Jurkat, Clone E6-1 (cell line): Measurements from ENCODE around the gene LILRB5.
A peak's percentile ranks its signal among the peaks of the same experiment; 100 is the strongest.
"Not testable (repeated sequence)": the region's sequence is repeated elsewhere in the genome, so short reads cannot be mapped to it uniquely, and the experiment has no call there.

Experiments
- DNase-seq: peaks from one replicate; pipeline ENCODE4 v3.0.0-alpha.2; 2011; ENCODE audit warnings: low read depth, low spot score
- H3K4me3 ChIP-seq: 2 replicates; pipeline ENCODE4 v1.5.1; 2011; ENCODE audit warnings: mild to moderate bottlenecking, low read length, control low read depth, moderate library complexity

LILRB5 gene

DNA sequence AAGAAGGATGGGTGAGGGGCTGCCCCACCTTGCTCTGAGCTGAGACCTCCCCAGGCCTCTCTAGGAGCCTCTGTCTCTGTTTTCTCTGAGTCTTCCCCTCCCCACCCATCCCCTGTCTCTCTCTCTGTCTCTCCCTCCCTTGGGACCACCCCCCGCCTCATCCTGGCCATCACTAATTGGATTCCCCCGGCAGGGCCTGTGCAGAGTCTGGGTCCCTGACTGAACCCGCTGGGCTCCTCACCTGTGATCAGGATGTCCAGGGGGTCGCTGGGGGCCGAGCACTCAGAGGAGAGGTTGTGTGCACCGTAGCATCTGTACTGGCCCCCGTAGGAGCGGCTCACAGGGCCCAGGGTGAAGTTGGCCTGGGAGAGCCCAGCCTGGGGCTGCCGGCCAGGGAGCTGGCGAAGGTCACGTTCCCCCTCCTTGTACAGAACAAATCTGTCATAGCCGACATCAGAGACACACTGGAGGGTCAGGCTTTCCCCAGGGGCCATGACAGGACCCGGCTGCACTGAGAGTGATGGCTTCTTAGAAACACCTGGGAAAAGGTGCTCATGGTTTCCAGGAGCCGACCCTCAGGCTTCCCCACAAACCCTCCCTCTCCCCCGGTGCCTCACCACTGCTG lies 21.6 kb upstream of the LILRB5 start:
- not testable (repeated sequence) for DNase-seq, H3K4me3 ChIP-seq

DNA sequence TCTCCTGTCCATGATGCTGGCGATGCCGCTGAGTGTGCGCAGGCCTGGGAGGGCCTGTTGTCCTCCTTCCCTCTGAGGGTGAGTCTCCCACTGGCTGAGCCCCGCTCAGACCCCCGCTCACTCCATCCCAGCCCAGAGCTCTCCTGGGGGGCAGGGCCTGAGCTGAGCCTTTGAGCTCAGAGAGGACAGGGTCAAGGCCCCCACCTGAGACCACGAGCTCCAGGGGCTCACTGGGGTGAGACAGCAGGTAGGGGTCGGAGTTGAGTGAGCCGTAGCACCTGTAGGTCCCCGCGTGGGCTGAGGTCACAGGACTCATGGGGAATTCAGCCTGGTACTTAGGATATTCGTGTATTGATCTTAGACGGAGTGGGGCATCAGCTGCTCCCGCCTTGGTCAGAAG lies 21.0 kb upstream of the LILRB5 start:
- DNase-seq, H3K4me3 ChIP-seq: not testable (repeated sequence)

DNA sequence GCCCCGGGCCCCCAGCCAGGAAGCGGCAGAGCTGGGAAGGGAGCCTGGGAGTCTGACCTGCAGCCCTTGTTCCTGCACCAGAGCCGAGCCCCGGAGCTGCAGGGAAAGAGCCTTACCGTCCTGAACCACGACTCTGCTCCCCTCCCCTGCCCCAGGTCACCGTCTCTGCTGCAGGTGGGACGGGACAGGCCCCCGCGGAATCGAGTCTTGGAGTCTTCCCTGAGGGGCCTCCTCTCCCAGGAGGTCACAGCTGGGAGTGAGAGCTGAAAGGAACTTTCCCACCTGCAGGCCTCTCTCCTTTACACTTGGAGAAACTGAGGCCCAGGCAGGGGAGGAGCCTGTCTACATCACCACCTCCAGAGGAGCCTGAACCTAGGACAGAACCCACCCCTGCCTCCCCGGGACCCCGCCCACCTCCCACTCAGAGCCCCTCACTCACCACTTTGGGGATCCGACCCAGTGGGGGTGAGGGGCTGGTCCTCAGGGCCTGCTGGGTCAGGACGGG lies 20.1 kb upstream of the LILRB5 start:
- DNase-seq, H3K4me3 ChIP-seq: not testable (repeated sequence)

DNA sequence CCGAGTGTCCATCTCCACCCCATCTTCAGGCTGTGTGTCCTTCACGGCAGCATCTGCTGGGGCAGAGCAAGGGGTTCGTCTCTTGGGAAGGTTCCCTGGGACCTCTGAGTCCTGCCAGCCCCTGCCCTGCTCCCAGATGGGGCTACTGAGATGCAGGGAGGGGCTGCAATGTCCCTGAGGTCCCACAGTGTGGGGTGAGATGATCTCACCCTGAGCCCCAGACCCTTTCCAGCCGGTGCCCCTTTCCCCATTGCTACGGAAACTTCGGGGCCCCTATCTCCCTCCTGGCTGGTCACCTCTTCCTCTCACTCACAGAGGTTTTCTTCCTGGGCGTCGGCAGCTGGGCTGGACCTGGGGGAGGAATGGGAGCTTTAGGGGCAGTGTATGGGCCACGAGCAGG lies 18.9 kb upstream of the LILRB5 start:
- no peak for DNase-seq
- H3K4me3 ChIP-seq, result no peak overlapping the region

DNA sequence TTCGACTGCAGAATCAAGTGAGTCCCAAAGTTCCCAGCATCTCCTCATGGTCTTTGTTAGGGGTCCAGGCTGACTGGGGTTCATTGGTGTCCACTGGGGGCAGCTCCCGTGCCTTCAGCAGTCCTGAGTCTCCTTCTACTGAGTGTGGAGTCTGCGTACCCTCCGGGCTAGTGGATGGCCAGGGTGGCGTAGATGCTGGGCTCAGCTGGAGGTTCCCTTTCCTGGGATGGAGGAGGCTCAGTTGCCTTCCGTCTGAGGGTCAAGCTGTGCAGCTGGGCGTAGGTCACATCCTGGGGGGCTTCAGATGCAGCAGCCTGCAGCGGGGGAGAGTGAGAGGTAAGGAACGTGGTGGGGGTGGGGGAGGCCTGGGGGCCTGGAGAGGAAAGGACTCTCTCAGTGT lies 17.4 kb upstream of the LILRB5 start:
- DNase-seq, H3K4me3 ChIP-seq: not testable (repeated sequence)

DNA sequence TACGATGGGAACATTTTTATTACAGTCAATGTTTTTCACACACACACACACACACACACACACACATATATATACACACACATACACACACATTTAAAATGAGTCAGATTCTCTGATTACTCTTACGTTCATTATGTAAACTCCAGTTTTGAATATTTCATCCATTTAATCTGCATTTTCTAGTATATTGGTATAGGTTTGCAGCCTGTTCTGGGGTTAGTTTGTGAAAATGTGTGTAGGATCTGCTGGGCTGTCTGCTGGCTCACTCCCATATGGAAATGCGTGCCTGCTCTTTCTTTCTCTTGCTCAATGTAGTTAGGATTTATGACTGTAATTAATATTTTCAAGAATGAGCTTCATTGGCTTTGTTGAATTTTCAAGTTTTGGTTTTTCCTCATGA lies 16.7 kb upstream of the LILRB5 start:
- no peak for DNase-seq

DNA sequence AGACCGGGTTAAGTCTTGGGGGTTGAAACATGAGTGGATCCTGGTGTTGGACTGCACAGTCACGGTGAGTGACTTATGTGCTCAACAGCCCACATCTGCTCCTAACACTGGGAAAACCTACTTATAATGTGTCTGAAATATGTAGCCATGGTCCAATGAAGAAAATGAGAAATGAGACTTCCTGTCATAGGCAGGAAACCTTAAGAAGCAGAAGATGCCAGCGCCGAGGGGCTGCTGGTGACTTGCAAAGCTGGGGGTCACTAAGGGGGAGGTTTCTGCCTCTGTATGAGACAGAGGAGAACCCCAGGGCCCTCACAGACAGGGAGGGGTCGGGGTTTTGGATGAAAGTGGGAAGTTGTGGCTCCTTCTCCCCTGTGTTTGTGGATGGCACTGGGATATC lies 15.1 kb upstream of the LILRB5 start:
- not testable (repeated sequence) for DNase-seq

More for the DNA sequence above, 16.7 kb upstream of the LILRB5 start:
- H3K4me3 ChIP-seq, result no peak overlapping the region

DNA sequence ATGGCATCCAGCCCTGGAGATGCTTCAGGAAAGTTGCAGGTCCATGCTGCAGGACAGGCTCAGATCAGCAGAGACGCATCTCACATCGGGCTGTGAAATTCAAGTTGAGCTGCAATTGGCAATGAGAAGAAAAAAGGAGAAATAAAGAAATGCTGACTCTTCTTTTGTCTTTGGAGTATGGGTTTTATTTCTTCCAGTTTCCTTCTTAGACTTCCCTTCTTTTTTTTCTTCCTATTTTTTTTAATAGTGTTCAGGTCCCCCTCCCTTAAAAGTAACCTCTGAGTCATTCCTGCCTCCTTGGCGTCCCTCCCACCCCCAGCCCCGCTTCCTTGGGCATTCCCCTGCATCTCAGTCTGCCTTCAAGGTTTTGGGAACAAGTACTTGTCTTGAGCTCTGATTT lies 14.5 kb upstream of the LILRB5 start:
- not testable (repeated sequence) for DNase-seq, H3K4me3 ChIP-seq

More for the DNA sequence above, 15.1 kb upstream of the LILRB5 start:
- H3K4me3 ChIP-seq, result not testable (repeated sequence)

DNA sequence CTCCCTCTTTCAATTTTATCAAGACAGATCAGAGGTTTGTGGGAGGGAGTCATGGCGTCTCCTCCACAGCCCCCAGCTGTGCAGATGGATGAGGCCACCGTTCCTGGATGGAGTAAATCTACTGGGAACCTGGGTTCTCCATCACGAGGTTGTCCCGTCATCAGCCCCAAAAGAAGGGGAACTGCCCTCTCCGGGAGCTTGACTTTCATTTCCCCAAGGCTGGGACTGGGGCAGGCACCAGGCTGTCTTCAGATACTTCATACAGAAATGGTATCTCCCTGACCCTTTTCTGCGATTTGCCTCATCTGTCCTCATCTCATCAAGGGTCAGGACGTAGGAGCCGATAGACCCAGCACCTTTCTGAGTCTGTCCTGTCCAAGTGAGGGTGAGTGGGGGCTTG lies 14.0 kb upstream of the LILRB5 start:
- H3K4me3 ChIP-seq, result no peak overlapping the region
- no peak for DNase-seq

DNA sequence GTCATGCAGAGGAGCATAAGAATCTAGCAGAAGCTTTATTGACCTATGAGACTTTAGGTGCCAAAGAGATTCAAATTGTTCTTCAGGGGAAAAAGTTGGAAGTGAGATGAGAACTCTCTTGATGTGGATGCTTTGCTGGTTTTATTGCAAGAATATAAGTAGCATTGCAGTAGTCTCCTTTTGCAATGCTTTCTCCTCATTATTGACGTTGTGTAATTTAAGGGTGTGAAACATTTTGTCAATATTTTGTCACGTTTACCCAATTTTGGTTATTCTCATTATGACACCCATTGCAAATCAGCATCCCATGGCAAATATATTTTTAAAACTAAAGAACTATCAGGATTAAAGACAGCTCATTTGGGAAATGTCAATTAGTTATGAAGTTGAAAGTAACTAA lies 11.9 kb upstream of the LILRB5 start:
- no peak overlapping the region for H3K4me3 ChIP-seq
- no peak for DNase-seq

DNA sequence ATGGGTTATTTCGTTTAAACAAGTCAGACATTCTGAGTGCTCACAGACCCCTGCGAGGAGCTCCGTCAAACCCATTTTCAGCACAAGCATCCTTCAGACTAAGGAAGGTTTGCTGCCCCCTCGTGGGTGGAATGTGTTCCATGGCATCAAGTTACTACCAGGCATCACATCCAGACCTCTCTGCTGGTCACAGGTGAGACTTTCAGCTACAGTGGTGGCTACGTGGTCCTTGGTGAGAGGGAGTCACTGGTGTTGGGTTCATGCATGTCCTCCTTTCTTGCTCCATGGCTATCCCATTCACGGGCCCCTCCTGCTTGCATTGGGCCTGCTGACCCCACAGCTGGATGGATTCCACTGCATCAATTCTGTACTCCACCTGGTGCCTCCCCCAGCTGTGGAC lies 9.1 kb upstream of the LILRB5 start:
- DNase-seq, result peak; percentile 68
- H3K4me3 ChIP-seq, result no peak overlapping the region

DNA sequence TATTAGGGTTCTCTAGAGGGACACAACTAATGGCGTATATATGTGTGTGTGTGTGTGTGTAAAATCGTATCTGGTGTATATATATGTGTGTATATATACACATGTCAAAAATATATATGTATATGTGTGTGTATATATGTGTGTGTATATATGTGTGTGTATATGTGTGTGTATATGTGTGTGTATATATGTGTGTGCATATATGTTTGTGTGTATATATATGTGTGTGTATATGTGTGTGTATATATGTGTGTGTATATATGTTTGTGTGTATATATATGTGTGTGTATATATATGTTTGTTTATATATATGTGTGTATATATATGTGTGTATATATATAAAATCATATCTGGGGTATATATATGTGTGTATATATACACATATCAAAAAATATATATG lies 5.4 kb upstream of the LILRB5 start:
- no peak overlapping the region for H3K4me3 ChIP-seq

DNA sequence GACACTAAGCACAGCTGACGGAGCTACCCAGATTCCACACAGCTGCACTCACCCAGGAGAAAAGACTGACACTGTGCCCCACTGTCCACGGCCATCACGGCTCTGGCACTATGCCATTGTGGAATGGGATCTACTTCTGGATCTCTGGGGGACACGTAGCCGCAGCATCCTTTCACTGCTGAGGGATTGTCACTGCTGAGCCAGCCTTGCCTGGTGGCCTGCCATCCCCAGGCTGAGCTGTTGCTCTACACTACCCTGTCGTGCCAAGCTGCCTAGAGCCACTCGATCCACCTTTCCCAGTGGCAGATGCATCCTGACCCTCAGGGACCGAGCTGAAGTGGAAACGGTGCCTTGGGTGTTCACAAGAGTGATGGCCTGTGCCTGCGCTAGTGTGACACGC lies 5.0 kb upstream of the LILRB5 start:
- no peak for DNase-seq
- no peak overlapping the region for H3K4me3 ChIP-seq

More for the DNA sequence above, 5.4 kb upstream of the LILRB5 start:
- no peak for DNase-seq

DNA sequence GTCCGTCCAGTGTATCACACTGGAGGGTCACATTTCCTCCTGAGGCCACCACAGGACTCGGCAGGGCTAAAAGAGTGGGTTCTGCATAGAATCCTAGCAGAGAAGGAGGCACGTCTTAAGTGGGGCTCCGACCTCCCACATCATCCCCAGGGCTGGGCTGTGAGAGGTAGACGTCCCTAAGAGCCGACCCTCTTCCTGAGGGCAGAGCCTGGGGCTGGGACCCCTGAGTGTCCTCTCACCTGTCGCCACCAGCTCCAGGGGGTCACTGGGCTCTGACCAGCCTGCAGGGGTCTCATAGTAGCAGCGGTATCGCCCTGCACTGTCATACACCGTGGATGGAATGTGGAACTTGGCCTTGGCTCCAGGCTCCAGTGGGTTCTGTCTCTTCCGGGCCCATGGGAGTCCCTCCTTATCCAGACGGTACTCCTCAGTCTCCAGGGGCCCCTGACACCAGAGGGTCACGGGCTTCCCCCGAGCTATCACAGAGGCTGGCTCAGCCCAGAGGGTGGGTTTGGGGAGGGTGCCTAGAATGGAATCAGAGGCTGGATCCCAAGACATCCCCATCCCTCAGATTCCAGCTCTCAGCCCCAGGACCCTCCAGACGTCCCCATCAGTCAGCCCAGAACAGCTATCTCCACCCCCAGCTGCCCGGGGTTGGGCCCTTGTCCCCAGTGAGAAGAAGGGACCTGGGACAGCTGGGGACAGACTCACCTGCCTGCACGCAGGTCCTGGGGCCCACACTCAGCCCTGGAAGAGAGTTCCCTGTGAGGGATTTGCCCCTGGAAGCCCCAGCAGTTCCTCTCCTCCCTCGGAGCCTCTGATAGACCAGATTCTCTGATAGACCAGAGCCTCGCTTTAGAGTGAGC lies 590 bp downstream of the LILRB5 start:
- no peak for DNase-seq
- no peak overlapping the region for H3K4me3 ChIP-seq

DNA sequence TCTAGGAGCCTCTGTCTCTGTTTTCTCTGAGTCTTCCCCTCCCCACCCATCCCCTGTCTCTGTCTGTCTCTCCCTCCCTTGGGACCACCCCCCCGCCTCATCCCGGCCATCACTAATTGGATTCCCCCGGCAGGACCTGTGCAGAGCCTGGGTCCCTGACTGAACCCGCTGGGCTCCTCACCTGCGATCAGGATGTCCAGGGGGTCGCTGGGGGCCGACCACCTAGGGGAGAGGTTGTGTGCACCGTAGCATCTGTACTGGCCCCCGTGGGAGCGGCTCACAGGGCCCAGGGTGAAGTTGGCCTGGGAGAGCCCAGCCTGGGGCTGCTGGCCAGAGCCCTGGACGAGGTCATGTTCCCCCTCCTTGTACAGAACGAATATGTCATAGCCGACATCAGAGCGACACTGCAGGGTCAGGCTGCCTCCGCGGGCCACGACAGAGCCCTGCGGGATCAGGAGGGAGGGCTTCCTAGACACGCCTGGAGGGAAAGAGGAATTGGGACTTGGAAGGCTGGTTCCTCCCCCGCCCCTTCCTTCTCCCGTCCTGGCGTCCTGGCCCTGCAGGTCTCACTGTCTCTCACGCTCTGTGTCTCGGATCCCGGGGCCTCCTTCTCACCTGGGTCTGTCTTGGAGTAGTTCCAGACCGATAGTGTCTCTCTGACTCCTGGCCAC lies 1.8 kb downstream of the LILRB5 start:
- H3K4me3 ChIP-seq, result no peak overlapping the region
- no peak for DNase-seq

DNA sequence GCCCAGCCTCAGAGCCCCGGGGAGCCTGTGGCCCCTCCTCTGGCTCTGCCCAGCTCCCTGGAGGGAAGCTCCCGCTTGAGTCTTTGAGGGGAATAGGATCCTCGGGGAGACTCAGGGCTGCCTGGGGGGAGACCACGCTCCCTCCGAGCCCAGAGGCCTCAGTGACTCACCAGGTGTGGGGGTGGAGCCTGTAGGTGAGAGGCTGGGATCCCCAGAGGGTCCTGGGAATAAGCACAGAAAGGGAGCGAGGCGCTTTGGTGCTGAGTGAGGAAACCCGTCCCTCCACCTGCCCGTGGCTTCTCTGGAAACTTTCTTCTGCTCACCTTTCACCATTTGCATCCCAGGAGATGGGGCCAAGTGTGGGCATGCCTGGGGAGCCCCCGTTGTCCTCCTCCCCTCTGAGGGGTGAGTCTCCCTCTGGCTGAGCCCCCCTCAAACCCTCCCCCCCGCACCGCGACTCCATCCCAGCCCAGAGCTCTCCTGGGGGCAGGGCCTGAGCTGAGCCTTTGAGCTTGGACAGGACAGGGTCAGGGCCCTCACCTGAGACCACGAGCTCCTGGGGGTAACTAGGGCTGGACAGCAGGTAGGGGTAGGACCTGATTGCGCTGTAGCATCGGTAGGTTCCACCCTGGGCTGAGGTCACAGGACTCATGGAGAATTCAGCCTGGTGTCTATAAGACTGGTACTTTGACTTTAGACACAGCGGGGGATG lies 2.7 kb downstream of the LILRB5 start:
- DNase-seq, result no peak
- H3K4me3 ChIP-seq, result no peak overlapping the region

DNA sequence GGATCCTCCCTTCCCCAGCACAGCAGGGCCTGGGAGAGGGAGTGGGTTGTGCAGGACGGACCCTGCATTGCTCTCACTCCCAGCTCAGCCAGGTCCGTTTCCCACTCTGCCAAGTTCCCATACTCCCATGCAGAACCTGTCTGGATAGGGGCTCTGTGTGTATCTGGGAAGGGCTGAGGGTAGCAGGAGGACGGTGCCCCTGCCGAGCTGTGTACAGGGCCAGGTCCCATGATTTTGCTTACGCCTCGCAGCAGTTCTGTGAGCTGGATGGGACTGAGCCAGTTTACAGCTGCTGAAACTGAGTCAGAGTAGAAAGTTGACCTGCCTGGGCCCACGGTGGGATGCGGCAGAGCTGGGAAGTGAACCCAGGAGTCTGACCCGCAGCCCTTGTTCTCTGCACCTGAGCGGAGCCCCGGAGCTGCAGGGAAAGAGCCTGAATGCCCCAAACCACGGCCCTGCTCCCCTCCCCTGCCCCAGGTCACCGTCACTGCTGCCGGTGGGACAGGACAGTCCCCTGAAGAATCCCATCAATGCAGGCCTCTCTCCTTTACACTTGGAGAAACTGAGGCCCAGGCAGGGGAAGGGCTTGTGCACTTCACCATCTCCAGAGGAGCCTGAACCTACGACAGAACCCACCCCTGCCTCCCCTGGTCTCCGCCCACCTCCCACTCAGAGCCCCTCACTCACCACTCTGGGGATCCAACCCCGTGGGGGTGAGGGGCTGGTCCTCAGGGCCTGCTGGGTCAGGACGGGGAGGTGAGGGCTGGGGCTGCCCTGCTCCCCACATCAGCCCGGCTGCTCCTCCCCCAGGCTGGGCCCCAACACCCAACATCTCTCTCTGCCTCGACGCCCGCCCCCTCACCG lies 3.5 kb downstream of the LILRB5 start:
- no peak for DNase-seq
- H3K4me3 ChIP-seq, result no peak overlapping the region

DNA sequence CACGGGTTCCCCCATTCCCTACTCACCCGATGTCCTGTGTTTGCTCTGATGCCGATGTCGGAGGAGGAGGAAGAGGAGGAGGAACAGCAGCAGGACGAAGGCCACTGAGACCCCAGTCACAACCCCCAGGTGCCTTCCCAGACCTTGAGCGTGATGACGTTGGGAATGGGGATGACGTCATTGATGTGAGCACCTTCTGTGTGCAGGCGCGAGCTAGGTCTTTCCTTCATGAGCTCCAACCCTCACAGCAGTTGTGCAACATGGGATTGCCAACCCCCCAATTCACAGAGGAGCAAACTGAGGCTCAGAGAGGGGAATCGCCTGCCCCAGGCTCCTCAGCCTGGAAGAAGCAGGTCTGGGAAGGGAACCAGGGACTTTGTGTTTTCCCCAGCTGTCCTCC lies 4.2 kb downstream of the LILRB5 start:
- DNase-seq, result no peak
- no peak overlapping the region for H3K4me3 ChIP-seq
